Bronchial epithelial cell (primary cell): ENCODE measurements around the gene LCLAT1. TPM values are rescaled to one million over a fixed set of nuclear protein-coding genes. Genes with fewer than 3 reads are reported as not detected.

Experiments used
- DNase-seq: peaks from one replicate; pipeline ENCODE4 v3.0.0-alpha.2; 2010; ENCODE audit warnings: low read depth
- FAIRE-seq: peaks from 2 replicates; lab custom pipeline; 2011; peaks lifted over from hg19 to GRCh38; lab: Jason Lieb, UNC
- H3K27me3 ChIP-seq: 2 replicates; pipeline ENCODE4 v1.5.1; 2011; ENCODE audit warnings: low read length; ENCODE audit not compliant: control insufficient read depth, insufficient read depth
- H3K36me3 ChIP-seq: 2 replicates; pipeline ENCODE4 v1.5.1; 2011; ENCODE audit warnings: low read length; ENCODE audit not compliant: control insufficient read depth, insufficient read depth
- H3K4me3 ChIP-seq: 2 replicates; pipeline ENCODE4 v1.5.1; 2011; ENCODE audit warnings: mild to moderate bottlenecking, low read depth, low read length, control low read depth
- CTCF ChIP-seq: IDR thresholded peaks from 2 replicates; pipeline ENCODE4 v1.5.1; 2011; ENCODE audit warnings: mild to moderate bottlenecking, moderate library complexity, low read length, control low read depth, inconsistent platforms; ENCODE audit not compliant: insufficient read depth, severe bottlenecking
- total RNA-seq: library from RNA; depleted of rRNA; stranded (reverse); fragments of >200 nt; gene quantifications from 2 replicates; pipeline ENCODE4 v1.2.1, GENCODE V29; 2014

LCLAT1 gene
- total RNA-seq, 1 donor from 2014 or later = 8.7 TPM

DNA sequence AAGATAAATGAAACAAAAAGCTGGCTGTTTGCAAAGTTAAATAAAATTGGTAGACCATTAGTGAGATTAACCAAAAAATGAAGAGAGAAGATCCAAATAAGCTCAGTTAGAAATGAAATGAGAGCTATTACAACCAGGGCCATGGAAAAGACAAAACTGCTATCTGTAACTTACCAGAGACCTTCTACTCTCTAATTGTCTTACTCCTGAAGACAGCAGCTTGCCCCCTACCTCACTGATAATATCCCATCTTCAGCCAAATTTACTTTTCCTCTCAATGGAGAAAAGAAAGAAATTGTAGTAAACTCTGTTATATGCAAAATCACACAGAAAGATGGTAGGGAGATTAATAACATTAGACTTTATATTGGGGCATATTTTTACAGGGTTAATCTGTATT lies 178.2 kb downstream of the LCLAT1 start:
- no peak for TF ChIP-seq CTCF
- FAIRE-seq (no peak), DNase-seq (no peak)
- Histone ChIP-seq H3K4me3 (no peak overlapping the region), H3K27me3 (no peaks in the 10 kb centered on the region), H3K36me3 (no peaks in the 10 kb centered on the region)

DNA sequence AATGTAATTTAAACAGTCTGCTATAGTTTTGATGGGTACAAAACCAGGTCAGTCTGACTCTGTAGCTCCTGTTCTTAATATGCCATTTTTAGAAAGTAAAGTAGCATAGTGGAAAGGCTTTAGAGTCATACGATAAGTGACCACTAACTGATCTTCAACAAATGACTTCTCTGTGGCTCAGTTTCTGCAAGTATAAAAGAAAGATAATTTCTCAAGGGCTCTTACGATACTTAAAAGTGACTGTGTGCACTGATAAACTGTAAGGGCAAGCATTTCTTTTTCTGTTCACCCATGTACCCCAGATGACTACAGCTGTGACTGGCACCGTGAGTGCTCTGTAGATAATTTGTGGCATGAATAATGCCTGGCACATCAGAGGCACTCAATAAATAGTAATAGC lies 178.7 kb downstream of the LCLAT1 start:
- no peak for FAIRE-seq
- no peak for TF ChIP-seq CTCF
- H3K4me3 ChIP-seq = no peak overlapping the region
- no peaks in the 10 kb centered on the region for H3K36me3 ChIP-seq
- DNase-seq = no peak
- no peaks in the 10 kb centered on the region for H3K27me3 ChIP-seq

- TF ChIP-seq CTCF = no peak
- Histone ChIP-seq H3K27me3 (no peaks in the 10 kb centered on the region), H3K4me3 (no peak overlapping the region), H3K36me3 (no peaks in the 10 kb centered on the region)
- FAIRE-seq (no peak), DNase-seq (no peak)
Observed at GRCh38 chr2:30626397-30626796, 179.4 kb downstream of the LCLAT1 start.

DNA sequence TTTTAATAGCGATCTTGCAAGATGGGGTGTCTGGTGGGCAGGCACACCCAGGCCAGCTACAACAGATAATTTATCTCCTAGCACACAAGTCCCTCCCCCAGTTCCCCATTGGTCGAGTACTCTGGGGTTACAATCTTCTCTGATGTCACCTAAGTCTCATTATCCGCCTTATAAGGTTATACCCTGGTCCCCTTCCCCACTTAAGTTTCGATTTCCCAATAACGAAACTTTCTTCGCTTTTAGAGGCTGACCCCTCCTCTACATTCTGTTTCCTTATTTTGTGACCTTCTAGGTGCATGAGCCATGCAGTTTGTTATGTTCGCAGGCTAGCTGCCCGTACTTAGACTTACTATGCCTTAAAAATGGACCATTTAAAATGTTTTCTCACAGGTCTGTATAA lies 180.1 kb downstream of the LCLAT1 start:
- H3K36me3 ChIP-seq = no peaks in the 10 kb centered on the region
- DNase-seq (no peak), FAIRE-seq (no peak)
- H3K27me3 ChIP-seq = no peaks in the 10 kb centered on the region
- TF ChIP-seq CTCF = no peak
- no peak overlapping the region for H3K4me3 ChIP-seq

DNA sequence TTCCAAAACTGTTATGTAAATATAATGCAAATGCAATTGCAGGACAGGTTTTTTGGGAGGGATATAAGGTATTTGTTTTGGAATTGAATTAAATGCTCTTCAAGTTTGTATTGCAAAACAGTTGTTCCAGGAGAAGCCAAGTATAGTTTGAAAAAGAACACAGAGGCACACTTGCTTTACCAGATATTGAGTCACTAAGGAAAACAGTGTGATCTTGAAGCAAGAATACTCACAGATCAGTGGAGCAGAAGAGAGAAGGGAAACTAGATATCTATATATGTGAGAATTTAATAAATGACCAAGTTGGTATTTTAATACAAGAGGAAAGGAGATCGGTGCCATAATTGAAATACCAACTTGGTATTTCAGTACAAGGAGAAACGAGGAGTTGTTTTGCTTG lies 181.3 kb downstream of the LCLAT1 start:
- no peaks in the 10 kb centered on the region for H3K27me3 ChIP-seq
- no peak overlapping the region for H3K4me3 ChIP-seq
- DNase-seq (peak; percentile 22), FAIRE-seq (no peak)
- TF ChIP-seq CTCF = no peak
- no peaks in the 10 kb centered on the region for H3K36me3 ChIP-seq

GRCh38 chr2:30629866-30630265 lies 182.8 kb downstream of the LCLAT1 start:
- FAIRE-seq = no peak
- Histone ChIP-seq H3K27me3 (no peaks in the 10 kb centered on the region), H3K4me3 (no peak overlapping the region), H3K36me3 (no peaks in the 10 kb centered on the region)
- DNase-seq = peak; percentile 58
- no peak for TF ChIP-seq CTCF
